Loucy (cell line): ENCODE data around the gene TARDBP.

ENCODE experiments used
- H2AFZ ChIP-seq: fragments of 200-600 bp; sonication (generic); 2 replicates; pipeline ENCODE4 v1.6.0; 2016; ENCODE audit warnings: antibody characterized with exemption, mild to moderate bottlenecking, low read length, moderate library complexity
- H3F3A ChIP-seq: fragments of 200-600 bp; 2 replicates; pipeline ENCODE4 v1.6.0; 2016; ENCODE audit warnings: antibody characterized with exemption, low read depth, mild to moderate bottlenecking
- H3K27me3 ChIP-seq: fragments of 200-600 bp; sonication (generic); 2 replicates; pipeline ENCODE4 v1.6.1; 2014; ENCODE audit warnings: low read length, mild to moderate bottlenecking; ENCODE audit not compliant: insufficient read depth, poor library complexity, severe bottlenecking
- H3K36me3 ChIP-seq: fragments of 200-600 bp; sonication (generic); 2 replicates; pipeline ENCODE4 v1.6.1; 2016; ENCODE audit warnings: low read length; ENCODE audit not compliant: insufficient read depth
- H3K4me1 ChIP-seq: fragments of 200-600 bp; sonication (generic); 2 replicates; pipeline ENCODE4 v1.5.1; 2014; ENCODE audit warnings: low read length, mild to moderate bottlenecking; ENCODE audit not compliant: insufficient read depth, poor library complexity, severe bottlenecking
- H3K4me2 ChIP-seq: fragments of 200-600 bp; sonication (generic); 2 replicates; pipeline ENCODE4 v1.6.0; 2014; ENCODE audit warnings: antibody characterized with exemption, low read length, low read depth, mild to moderate bottlenecking; ENCODE audit not compliant: poor library complexity, severe bottlenecking
- H3K4me3 ChIP-seq: fragments of 200-600 bp; sonication (generic); 2 replicates; pipeline ENCODE4 v1.5.1; 2014; ENCODE audit warnings: low read length, mild to moderate bottlenecking, mixed read lengths; ENCODE audit not compliant: poor library complexity, severe bottlenecking
- H3K79me2 ChIP-seq: fragments of 200-600 bp; sonication (generic); 2 replicates; pipeline ENCODE4 v1.6.1; 2014; ENCODE audit warnings: low read length; ENCODE audit not compliant: insufficient read depth
- H3K9ac ChIP-seq: fragments of 200-600 bp; sonication (generic); 2 replicates; pipeline ENCODE4 v1.6.0; 2014; ENCODE audit warnings: mild to moderate bottlenecking, low read depth, low read length, moderate library complexity; ENCODE audit not compliant: poor library complexity, severe bottlenecking
- H3K9me2 ChIP-seq: fragments of 200-600 bp; sonication (generic); replicated peaks from 2 replicates; pipeline ENCODE4 v1.6.1; 2016; ENCODE audit warnings: low read depth, low read length, mixed read lengths
- H3K9me3 ChIP-seq: fragments of 200-600 bp; sonication (generic); 2 replicates; pipeline ENCODE4 v1.6.1; 2014; ENCODE audit warnings: mild to moderate bottlenecking, antibody characterized with exemption, low read length, low read depth; ENCODE audit not compliant: insufficient read depth
- H4K20me1 ChIP-seq: fragments of 200-600 bp; sonication (generic); 2 replicates; pipeline ENCODE4 v1.6.0; 2014; ENCODE audit warnings: antibody characterized with exemption, low read length, mild to moderate bottlenecking; ENCODE audit not compliant: insufficient read depth, poor library complexity, severe bottlenecking
- CTCF ChIP-seq: fragments of 200-600 bp; sonication (generic); conservative IDR thresholded peaks from 2 replicates; pipeline ENCODE4 v1.5.1; 2014; ENCODE audit warnings: mild to moderate bottlenecking, antibody characterized with exemption, low read length
- EZH2phosphoT487 ChIP-seq: fragments of 200-600 bp; IDR thresholded peaks from 2 replicates; pipeline ENCODE4 v1.6.1; 2018; ENCODE audit warnings: antibody characterized with exemption, mild to moderate bottlenecking, moderate library complexity, borderline replicate concordance

TARDBP gene

GRCh38 chr1:11024154-11024873, 11.9 kb downstream of the TARDBP start:
- no peaks in the 10 kb centered on the region for H3K9me3 ChIP-seq

GRCh38 chr1:11024874-11025203, 12.4 kb downstream of the TARDBP start:
- TF ChIP-seq EZH2phosphoT487 (no peak), CTCF (no peak)

More at GRCh38 chr1:11024154-11024873, 11.9 kb downstream of the TARDBP start:
- H4K20me1 ChIP-seq, result peaks cover 35% of the 10 kb centered on the region
- H3K36me3 ChIP-seq, result peaks cover 79% of the 10 kb centered on the region; the same call in 1 of the 2 replicates
- no peaks in the 10 kb centered on the region for H3K27me3 ChIP-seq
- H3K4me2 ChIP-seq, result no peak overlapping the region
- H2AFZ ChIP-seq, result no peak overlapping the region
- H3K4me1 ChIP-seq, result no peaks in the 10 kb centered on the region
- H3K9ac ChIP-seq, result no peak overlapping the region
- H3K9me2 ChIP-seq, result no peaks in the 10 kb centered on the region
- no peak for TF ChIP-seq CTCF
- no peak for TF ChIP-seq EZH2phosphoT487
- peaks cover 11% of the 10 kb centered on the region for H3K79me2 ChIP-seq
- H3F3A ChIP-seq, result no peaks in the 10 kb centered on the region
- H3K4me3 ChIP-seq, result no peak overlapping the region

GRCh38 chr1:11025618-11026017, 13.2 kb downstream of the TARDBP start:
- H4K20me1 ChIP-seq, result peaks cover 35% of the 10 kb centered on the region
- H3K27me3 ChIP-seq, result no peaks in the 10 kb centered on the region
- peak overlapping the region; percentile 2 for H3K9ac ChIP-seq
- TF ChIP-seq CTCF (no peak), EZH2phosphoT487 (no peak)
- no peaks in the 10 kb centered on the region for H3K9me2 ChIP-seq
- H3F3A ChIP-seq, result no peaks in the 10 kb centered on the region
- no peaks in the 10 kb centered on the region for H3K9me3 ChIP-seq
- no peak overlapping the region for H3K4me2 ChIP-seq
- H3K4me3 ChIP-seq, result no peak overlapping the region
- no peak overlapping the region for H2AFZ ChIP-seq
- H3K79me2 ChIP-seq, result peaks cover 9% of the 10 kb centered on the region; the same call in 1 of the 2 replicates
- H3K36me3 ChIP-seq, result peaks cover 72% of the 10 kb centered on the region; the same call in 1 of the 2 replicates
- H3K4me1 ChIP-seq, result no peaks in the 10 kb centered on the region

More at GRCh38 chr1:11024874-11025203, 12.4 kb downstream of the TARDBP start:
- Histone ChIP-seq H3K4me1 (no peaks in the 10 kb centered on the region), H3K9me2 (no peaks in the 10 kb centered on the region), H3K9me3 (no peaks in the 10 kb centered on the region), H3K79me2 (peaks cover 9% of the 10 kb centered on the region; the same call in 1 of the 2 replicates), H3K9ac (no peak overlapping the region), H3K27me3 (no peaks in the 10 kb centered on the region), H4K20me1 (peaks cover 35% of the 10 kb centered on the region), H3K36me3 (peaks cover 76% of the 10 kb centered on the region; the same call in 1 of the 2 replicates), H3K4me2 (no peak overlapping the region), H2AFZ (no peak overlapping the region), H3K4me3 (no peak overlapping the region), H3F3A (no peaks in the 10 kb centered on the region)
